Stimulated activated CD4-positive, alpha-beta T cell treated with anti-CD3 and anti-CD28 coated beads, TNF-alpha, amount 100 ng/mL, for 24 hours (primary cell): ENCODE data around the gene RIMS1.

ENCODE experiments used
- DNase-seq, 3 experiments: peaks; one replicate each; pipeline ENCODE4 v3.0.0-alpha.2; 2020; ENCODE audit warnings: low read depth in 3 of 3

RIMS1 gene

GRCh38 chr6:72413884-72414283 lies 527.5 kb downstream of the RIMS1 start:
- DNase-seq, result no peak

GRCh38 chr6:72414657-72415056 lies 528.3 kb downstream of the RIMS1 start:
- no peak for DNase-seq

- DNase-seq, result no peak
Observed at GRCh38 chr6:72416744-72417465, 530.6 kb downstream of the RIMS1 start.

GRCh38 chr6:72417759-72418158 lies 531.4 kb downstream of the RIMS1 start:
- no peak for DNase-seq

- no peak for DNase-seq
Observed at GRCh38 chr6:72418495-72418894, 532.1 kb downstream of the RIMS1 start.

- DNase-seq, result no peak
Observed at GRCh38 chr6:72419966-72420365, 533.6 kb downstream of the RIMS1 start.

- no peak for DNase-seq
Observed at GRCh38 chr6:72420409-72420808, 534.1 kb downstream of the RIMS1 start.

- DNase-seq, result no peak
Observed at GRCh38 chr6:72421387-72421786, 535.0 kb downstream of the RIMS1 start.

- DNase-seq, result no peak
Observed at GRCh38 chr6:72422171-72422570, 535.8 kb downstream of the RIMS1 start.

- DNase-seq, result no peak
Observed at GRCh38 chr6:72424476-72424875, 538.1 kb downstream of the RIMS1 start.

GRCh38 chr6:72425003-72425681 lies 538.8 kb downstream of the RIMS1 start:
- DNase-seq, result no peak

- no peak for DNase-seq
Observed at GRCh38 chr6:72440611-72441010, 554.3 kb downstream of the RIMS1 start.

- no peak for DNase-seq
Observed at GRCh38 chr6:72446430-72446829, 560.1 kb downstream of the RIMS1 start.
